NCI-H2107 (cell line): Measurements from ENCODE around the gene TAS2R13.

Experiments
- DNase-seq: peaks from one replicate; lab custom pipeline; 2025; lab: John Stamatoyannopoulos, UW

TAS2R13 gene, protein sequence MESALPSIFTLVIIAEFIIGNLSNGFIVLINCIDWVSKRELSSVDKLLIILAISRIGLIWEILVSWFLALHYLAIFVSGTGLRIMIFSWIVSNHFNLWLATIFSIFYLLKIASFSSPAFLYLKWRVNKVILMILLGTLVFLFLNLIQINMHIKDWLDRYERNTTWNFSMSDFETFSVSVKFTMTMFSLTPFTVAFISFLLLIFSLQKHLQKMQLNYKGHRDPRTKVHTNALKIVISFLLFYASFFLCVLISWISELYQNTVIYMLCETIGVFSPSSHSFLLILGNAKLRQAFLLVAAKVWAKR

DNA sequence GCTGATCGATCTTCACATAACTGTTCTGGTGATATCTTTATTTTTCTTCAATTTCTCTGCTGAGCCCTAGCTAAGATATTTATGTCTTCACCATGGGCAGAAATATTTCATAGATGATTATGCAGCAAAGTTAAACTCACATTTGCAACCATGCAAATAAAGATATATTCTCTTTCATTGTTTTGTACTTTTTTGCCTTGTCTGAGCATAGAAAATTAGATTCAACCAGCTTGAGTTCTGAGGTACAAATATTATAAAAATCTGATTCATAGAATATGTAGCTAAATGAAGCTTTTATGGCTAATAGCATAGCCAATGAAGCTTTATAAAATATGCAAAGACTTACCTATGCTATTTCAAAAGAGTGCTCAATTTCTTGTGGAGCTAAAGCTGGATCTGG, at the start of gene TAS2R13:
Gene TAS2R13, minus strand, starts transcription at position 101 of the 400 bp plus-strand sequence. CDS start 264 bp downstream, outside the sequence.
- no peak for DNase-seq

DNA sequence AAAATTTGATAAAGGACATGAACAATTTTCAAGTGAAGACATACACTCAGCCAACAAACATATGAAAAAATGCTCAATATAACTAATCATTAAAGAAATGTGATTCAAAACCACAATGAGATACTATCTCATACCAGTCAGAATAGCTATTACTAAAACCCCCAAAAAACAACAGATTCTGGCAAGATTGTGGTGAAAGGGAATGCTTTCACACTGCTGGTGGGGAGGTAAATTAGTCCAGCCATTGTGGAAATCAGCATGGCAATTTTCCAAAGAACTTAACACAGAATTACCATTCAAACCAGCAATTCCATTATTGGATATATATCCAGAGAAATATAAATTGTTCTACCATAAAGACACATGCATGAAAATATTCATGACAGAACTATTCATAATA, 48.4 kb upstream of the TAS2R13 start:
- DNase-seq, result no peak

DNA sequence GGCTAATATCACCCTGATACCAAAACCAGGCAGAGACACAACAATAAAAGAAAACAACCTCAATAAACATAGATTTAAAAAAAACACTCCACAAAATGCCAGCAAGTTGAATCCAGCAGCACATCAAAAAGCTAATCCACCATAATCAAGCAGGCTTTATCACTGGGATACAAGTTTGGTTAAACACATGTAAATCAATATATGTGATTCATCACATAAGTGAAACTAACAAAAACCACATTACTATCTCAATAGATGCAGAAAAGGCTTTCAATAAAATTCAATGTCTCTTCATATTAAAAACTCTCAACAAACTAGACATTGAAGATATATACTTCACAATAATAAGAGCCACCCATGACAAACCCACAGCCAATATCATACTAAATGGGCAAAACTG, 46.7 kb upstream of the TAS2R13 start:
- DNase-seq, result no peak

DNA sequence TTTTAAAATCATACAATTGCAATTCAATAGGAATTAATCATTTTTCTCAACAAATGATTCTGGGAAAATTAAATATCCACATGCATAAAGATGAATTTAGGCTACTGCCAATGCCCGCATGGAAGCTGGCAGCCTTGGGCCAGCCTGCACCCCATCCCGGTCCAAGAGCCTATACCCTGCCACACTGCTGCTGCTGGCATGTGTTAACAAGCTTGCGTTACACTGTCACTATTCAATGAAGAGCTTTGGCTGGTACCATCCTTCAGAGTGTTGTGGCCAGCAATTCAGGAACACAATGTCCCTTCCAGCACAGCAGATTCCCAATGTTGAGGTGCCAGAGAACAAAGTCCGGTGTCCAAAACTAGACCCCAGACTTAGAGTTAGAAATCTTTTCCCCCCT, 43.3 kb upstream of the TAS2R13 start:
- DNase-seq, result no peak

DNA sequence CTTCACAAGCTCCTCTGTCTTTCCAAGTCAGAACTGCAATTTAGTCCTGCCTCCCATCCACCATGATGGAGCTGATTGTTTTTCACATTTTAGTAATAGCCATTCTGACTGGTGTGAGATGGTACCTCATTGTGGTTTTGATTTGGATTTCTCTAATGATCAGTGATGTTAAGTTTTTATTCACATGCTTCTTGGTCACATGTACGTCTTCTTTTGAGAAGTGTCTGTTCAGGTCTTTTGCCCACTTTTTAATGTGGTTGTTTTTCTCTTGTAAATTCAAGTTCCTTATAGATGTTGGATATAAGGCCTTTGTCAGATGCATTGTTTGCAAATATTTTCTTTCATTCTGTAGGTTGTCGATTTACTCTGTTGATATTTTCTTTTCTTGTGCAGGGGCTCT, 33.8 kb upstream of the TAS2R13 start:
- DNase-seq, result no peak

DNA sequence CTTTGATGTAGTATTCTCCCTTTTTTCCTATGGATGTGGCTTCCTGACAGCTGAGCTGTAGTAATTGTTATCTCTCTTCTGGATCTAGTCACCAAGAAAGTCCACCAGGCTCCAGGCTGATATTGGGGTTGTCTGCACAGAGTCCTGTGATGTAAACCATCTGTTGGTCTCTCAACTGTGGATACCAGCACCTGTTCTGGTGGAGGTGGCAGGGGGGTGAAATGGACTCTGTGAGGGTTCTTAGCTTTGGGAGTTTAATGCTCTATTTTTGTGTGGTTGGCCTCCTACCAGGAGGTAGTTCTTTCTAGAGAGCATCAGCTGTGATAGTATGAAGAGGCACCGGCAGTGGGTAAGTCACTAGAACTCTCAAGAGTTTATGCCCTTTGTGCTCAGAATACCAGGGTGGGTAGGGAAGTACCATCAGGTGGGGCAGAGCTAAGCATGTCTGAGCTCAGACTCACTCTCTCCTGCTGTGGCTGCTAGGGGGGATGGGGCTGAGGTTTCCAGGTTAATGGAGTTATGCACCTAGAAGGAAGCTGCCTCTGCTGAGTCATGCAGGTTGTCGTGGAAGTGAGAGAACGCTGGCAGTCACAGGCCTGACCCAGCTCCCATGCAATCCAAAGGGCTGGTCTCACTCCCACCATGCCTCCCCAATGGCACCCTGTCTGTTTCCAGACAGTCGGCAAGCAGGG, 32.7 kb upstream of the TAS2R13 start:
- DNase-seq, result peak; percentile 51

DNA sequence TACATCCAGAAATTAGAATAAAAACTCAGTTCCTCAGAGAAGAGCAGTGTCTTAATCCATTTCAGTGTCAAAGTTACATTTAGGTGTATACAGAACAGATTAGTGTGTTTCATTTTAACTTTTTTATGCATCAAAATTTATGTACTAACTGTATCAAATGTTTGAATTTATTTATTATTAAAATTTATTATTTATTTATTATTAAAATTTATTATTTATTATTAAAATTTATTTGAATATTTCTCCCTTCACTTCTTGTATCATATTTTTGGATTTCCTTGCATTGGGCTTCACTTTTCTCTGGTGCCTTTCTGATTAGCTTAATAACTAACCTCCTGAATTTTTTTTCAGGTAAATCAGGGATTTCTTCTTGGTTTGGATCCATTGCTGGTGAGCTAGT, 32.0 kb upstream of the TAS2R13 start:
- DNase-seq, result no peak

DNA sequence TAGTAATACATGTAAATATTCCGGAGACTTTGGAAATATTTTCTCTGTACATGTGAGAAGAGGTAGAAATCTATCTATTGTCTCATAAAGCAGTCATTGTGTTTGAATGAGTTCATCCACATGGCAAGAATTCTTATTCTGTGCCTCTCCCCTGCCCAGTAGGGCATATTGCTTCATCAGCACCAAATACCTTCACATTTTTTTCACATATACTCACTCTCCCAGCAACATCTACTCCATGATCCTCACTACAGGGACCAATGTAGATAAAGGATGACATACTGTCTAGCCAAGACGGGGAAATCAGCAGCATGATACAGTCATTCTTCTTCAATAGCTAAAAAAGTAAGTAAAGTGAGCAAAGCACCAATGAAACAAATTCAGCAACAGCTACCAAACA, 31.0 kb upstream of the TAS2R13 start:
- no peak for DNase-seq

DNA sequence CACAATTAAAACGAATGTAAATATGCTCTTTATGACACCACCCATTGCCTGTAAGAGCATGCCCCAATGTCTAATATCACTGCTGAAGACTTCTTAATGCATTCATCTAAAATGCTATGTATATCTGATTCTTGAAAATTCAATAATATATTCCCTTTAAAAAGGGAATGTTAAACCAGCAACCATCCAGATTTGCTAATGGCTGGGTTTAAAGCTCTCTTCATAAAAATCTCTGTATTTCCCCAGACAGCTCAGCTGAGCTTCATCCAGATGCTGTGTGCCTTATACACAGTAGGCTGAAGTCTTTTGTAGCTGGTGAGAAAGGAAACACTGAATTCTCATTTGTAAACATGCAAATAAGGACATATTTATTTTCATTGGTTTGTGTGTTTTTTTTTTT, 29.8 kb upstream of the TAS2R13 start, which contains the start of gene TAS2R14:
Gene TAS2R14, minus strand, starts transcription at position 101 of the 400 bp plus-strand sequence. Its CDS starts 56 bp downstream, at position 45.
- DNase-seq, result no peak

DNA sequence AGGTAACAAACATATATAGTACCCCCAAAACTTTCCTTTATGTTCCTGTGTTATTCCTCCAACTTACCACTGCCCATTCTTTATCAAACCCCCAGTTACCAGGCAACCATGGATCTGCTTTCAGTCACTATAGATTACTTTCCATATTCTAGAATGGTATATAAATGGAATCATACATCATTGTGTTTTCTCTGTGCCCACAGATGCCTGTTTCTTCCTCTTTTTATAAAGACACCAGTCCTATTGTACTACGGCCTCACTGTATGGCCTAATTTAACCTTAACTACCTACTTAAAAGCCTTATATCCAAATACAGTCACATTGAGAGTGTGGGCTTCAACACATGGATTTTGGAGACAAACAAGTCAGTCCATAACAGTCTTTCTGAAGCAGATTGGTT, 27.1 kb upstream of the TAS2R13 start:
- DNase-seq, result no peak

DNA sequence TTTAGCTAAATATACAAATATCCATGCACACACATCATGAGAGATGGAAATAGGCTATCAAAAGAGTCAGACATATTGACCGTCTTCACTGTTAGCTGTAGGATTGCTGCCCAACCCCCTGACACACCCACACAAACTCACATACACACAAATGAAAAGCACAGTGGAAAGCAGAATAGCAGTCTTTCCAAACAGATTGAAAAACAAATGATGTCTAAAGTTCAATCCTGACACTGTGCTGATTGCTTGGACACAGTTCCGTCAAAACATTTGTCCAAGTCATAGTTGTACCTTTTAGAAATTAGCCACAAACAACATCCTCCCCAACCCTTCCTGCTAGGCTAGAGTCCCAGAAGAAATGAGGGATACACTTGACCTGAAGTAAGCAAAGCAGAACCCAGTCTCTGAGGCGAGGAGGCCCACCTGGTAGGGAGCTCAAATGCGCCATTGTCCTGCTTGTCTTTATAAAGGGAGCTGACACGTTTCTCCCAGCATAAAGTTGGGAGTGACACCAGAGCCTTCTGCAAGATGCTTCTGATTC, 19.5 kb upstream of the TAS2R13 start, which contains the start of gene PRH2:
Gene PRH2, plus strand, starts transcription at position 491 of the 541 bp plus-strand sequence. Its CDS starts 38 bp downstream, at position 529.
- no peak for DNase-seq

DNA sequence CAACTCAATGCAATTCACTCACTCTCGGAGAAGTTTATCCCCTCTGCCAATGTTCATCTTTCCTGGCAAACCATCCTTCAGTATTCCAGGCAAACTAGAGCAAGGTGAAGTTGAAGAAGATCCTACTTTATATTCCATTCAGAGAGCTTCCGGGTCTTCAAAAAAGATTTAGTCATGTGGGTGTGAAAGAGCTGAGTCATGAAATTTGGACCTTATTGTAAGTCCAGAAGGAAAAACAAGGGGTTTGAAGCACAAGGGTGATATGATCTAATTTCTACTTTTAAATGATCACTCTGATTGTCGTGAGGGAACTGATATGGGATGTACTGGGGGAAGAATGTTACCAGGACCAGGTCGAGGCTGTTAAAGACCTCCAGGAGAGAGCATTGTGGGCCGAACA, 16.9 kb upstream of the TAS2R13 start:
- no peak for DNase-seq

DNA sequence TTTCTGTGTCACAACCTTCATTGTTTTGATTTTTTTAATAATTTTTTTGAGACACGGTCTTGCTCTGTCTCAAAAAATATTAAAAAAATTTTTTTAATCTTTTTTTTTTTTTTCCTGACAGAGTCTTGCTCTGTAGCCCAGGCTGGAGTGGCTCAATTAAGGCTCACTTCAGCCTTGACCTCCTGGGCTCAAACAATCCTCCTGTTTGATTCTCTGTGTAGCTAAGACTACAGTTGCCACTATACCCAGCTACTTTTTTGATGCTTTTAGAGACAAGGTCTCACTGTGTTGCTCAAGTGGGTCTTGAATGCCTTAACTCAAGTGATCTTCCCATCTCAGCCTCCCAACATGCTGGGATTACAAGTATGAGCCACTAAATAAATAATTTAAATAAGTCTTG, 10.4 kb upstream of the TAS2R13 start:
- no peak for DNase-seq

DNA sequence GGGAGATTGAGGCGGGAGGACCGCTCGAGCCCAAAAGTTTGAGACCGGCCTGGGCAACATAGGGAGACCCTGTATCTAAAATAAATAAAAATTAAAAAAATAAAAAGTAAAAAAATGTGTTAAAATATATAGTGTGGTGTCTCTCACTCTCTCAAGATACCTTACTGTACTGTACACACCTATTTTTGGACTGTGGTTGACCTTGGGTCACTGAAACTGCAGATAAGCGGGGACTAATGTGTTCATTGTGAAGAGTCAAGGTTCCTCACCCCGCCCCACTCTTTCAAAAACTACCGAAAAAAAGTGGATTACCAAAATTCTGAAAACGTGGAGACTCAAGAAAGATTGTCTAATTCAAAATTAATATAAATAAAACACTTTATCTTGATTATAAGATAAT, 1.0 kb upstream of the TAS2R13 start:
- DNase-seq, result no peak

DNA sequence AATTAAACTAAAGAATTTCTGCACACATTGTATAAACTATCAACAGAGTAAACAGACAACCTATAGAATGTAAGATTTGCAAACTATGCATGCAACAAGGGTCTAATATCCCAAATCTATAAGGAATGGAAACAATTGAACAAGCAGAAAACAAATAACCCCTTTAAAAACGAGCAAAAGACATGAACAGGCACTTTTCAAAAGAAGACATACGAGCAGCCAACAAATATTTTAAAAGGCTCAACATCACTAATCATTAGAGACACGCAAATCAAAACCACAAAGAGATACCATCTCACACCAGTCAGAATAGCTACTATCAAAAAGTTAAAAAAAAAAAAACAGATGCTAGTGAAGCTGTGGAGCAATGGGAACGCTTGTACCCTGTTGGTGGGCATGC, 4.7 kb downstream of the TAS2R13 start:
- DNase-seq, result no peak

DNA sequence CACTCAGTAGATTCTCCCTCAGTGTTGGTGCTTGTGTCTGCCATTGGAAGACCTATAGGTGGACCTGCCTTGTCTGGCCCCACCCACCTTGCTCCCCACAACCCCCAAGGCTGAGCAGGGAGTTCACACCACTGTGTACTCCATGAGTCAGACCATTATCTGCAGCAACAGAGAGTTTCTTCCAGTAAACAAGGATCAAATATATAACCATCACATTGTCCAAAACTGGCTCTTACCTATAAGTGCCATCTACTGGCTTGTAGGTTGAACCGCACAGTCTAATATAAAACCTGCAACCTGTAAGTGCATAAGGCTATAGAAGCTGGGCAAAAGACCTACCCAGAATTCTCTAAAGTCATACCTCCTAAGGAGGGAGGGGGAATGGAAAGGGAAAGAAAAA, 7.9 kb downstream of the TAS2R13 start:
- DNase-seq, result no peak

DNA sequence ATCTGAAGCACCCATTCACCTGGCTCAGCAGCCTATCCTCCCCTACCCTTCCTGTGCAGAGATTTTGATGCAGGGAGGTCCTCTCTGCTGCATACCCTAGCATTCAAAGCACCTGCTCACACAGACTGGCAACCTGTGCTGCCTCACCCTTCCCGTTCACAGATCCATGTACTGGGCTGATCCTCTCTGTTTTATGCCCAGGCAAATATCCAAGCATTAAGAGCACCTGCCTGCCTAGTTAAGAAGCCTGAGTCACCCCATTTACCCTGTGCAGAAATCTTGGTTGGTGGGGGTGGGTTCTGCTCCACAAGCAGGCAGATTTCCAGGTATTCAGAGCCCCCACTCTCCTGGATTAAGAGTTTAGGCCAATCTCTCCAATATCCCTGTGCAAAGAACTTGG, 8.4 kb downstream of the TAS2R13 start:
- no peak for DNase-seq

DNA sequence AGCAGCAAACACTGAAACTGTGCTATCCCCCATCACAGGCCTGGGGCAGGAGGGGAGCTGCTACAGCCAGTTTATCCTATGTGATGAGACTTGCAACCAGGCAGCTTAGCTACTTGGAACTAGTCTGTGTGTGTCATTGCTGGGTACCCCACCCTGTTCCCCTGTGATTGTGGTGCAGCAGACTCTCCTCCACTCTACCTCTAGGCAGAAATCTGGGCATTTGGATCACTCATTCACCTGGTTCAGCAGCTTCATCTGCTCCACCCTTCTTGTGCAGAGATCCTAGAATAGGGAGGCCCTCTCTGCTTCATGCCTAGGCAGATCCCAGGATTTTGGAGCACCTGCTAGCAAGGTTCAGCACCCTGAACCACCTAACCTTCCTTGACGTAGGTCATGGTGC, 8.8 kb downstream of the TAS2R13 start:
- DNase-seq, result no peak

DNA sequence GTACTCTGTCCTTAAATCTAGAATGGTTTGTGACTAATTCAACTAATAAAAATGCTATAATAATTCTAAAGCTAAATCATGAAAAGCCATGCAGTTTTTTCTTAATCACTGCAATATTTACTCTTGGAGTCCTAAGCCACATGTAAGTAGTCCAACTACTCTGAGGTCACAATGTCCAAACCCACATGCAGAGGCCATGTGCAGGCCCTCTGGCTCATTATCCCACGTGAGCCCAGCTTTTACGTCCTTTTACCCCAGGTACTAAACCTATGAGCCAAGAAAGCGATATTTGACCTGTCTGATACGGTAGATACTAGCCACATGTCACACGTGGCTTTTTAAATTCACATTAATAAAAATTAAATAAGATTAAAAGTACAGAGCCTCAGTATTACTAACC, 12.5 kb downstream of the TAS2R13 start:
- DNase-seq, result no peak

DNA sequence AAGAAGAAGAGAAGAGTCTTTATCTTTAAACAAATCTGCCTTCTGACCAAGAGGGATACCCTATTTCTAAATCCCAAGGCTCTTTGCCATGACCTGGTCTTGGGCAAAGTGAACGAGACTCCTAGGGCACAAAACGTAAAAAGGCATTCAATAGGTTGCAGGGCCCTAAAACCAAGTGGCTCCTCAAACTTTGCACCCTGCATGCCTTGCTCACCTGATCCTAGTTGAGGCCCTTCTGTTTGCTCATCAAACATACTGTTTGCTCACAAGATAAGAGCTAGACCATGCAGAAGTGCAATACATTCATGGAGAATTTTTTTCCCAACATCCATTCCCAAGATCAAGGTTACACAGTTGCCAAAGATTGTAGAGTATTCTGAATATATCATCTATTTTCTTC, 17.4 kb downstream of the TAS2R13 start:
- no peak for DNase-seq

DNA sequence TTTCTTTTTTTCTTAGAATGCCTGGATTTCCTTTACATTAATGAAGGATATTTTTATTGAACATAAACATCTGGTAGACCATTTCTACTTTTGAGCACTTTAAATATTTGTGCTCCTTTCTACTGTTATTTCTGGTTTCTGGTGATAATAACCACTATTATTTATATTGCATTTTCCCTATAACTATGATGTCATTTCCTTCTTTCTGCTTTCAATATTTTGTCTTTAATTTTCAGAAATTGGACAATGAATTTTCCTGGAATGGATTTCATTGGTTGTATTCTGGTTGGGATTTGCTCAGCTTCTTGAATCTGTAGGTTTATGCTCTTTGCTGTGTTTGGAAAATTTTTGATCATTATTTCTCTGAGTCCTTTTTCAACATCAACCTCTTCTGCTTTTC, 20.1 kb downstream of the TAS2R13 start:
- no peak for DNase-seq

DNA sequence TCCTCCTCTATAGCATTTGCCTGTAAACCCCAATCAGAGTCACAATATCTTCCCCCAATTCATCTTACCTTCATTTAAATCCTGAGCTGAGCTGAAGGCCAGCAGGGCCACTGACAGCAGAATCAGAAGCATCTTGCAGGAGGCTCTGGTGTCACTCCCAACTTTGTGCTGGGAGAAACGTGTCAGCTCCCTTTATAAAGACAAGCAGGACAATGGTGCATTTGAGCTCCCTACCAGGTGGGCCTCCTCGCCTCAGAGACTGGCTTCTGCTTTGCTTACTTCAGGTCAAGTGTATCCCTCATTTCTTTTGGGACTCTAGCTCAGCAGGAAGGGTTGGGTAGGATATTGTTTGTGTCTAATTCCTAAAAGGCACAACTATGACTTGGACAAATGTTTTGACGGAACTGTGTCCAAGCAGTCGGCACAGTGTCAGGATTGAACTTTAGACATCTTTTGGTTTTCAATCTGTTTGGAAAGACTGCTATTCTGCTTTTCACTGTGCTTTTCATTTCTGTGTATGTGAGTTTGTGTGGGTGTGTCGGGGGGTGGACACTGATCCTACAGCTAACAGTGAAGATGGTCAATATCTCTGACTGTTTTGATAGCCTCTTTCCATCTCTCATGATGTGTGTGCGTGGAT, 25.2 kb downstream of the TAS2R13 start, which contains the start of gene PRH1:
Gene PRH1, minus strand, starts transcription at position 170 of the 640 bp plus-strand sequence. Its CDS starts 38 bp downstream, at position 132.
- no peak for DNase-seq

DNA sequence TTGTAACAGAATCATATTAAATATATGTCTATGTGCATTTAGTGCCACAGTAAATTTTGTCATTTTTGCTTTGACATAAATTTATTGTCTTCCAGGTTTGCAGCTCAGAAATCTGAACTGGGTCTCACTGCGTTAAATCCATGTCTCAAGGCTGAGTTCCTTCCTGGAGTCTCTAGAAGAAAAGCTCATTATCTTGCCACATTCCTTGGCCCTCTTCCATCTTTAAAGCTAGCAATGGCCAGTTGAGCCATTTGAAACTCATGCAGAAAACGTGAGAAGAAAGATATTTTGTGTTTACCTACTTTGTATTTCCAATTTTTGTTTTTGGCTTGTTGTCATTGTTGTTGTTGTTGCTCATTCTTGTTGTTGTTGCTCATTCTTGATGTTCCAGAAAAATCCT, 36.0 kb downstream of the TAS2R13 start:
- no peak for DNase-seq
